Epithelial cell of esophagus (primary cell): ENCODE results near the gene HDAC4.
"Not testable (repeated sequence)": the region's sequence is repeated elsewhere in the genome, so short reads cannot be mapped to it uniquely, and the experiment has no call there.

Experiments
- DNase-seq: peaks from one replicate; pipeline ENCODE4 v3.0.0; 2010; ENCODE audit warnings: low read depth
- H3K4me3 ChIP-seq: 2 replicates; pipeline ENCODE4 v1.5.1; 2011; ENCODE audit warnings: mild to moderate bottlenecking, low read length, control low read depth
- TF ChIP-seq, protein P1 (sequence below): IDR thresholded peaks from 2 replicates; pipeline ENCODE4 v1.5.1; 2011; ENCODE audit warnings: low read depth, mild to moderate bottlenecking, low read length, control low read depth, inconsistent platforms; ENCODE audit not compliant: insufficient read depth; ENCODE audit errors: missing control alignments

HDAC4 gene

DNA sequence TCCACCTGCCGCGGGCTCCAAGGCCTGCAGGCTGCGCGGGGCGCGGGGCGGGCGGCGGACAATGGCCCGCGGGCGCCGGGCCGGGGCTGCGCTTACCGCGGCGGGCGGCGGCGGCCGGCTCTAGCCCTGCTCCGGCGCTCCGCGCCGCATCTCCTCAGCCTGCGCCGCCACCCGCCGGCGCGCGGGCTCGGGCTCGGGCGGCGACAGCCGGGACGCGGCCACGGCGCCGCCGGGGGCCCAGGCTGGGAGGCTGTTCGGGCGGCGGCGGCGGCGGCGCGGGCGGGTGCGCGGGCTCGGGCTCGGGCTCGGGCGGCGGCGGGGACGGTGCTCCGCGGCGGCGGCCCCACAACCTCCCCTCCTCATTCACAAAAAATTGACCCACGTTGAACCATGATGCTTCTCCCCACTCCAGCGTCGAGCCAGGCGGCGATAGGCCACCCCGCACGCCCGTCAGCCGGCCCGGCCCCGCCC is at the start of gene HDAC4:
TSS of gene HDAC4 (minus strand) at position 425 of the 471 bp plus-strand sequence. CDS start 48,321 bp downstream, outside the sequence.
- DNase-seq, result no peak
- TF ChIP-seq, protein P1, sequence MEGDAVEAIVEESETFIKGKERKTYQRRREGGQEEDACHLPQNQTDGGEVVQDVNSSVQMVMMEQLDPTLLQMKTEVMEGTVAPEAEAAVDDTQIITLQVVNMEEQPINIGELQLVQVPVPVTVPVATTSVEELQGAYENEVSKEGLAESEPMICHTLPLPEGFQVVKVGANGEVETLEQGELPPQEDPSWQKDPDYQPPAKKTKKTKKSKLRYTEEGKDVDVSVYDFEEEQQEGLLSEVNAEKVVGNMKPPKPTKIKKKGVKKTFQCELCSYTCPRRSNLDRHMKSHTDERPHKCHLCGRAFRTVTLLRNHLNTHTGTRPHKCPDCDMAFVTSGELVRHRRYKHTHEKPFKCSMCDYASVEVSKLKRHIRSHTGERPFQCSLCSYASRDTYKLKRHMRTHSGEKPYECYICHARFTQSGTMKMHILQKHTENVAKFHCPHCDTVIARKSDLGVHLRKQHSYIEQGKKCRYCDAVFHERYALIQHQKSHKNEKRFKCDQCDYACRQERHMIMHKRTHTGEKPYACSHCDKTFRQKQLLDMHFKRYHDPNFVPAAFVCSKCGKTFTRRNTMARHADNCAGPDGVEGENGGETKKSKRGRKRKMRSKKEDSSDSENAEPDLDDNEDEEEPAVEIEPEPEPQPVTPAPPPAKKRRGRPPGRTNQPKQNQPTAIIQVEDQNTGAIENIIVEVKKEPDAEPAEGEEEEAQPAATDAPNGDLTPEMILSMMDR, result no peak
- H3K4me3 ChIP-seq, result peak within 1 kb of the TSS; percentile 83

DNA sequence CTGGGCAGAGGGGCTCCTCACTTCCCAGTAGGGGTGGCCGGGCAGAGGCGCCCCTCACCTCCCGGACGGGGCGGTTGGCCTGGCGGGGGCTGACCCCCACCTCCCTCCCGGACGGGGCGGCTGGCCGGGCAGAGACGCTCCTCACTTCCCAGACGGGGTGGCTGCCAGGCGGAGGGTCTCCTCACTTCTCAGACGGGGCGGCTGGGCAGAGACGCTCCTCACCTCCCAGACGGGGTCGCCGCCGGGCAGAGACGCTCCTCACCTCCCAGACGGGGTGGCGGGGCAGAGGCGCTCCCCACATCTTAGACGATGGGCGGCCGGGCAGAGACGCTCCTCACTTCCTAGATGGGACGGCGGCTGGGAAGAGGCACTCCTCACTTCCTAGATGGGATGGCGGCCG is 48.6 kb upstream of the HDAC4 start:
- not testable (repeated sequence) for DNase-seq, H3K4me3 ChIP-seq

DNA sequence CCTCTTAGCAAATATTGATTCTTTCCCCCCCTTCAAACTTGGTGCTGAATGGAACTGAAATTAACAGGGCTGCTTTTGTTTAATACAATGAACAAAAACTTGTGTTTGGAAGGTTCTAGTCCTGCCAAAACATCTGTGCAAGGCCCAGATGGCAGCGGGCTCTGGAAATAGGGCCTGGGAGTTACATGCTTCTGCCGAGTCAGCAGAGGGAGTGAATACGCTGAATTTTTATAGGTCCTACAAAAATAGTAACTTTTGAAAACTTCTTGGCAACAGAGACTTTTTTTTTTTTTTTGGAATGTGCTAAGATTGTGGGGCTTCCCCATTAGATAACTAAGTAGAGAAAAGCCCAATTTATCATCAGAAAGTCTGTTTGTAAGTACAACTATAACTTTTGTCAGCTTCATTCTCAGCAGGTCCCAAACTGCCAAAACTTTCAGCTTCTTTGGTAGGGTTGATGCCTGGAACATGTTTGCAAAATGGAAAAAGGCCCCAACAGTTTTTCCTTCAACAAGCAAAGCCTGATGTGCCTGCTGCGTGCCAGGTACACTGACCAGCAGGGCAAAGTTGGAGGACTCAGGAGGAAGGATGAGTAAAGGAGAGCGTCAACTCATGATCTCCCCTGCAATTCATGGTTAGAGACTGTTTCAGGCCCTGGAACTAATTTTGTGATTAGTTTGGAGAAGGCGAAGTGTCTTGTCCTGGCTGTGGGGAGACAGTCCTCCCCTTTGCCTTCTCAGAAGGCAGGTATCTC is 45.1 kb upstream of the HDAC4 start:
- TF ChIP-seq, protein P1, result no peak
- DNase-seq, result no peak
- no peak overlapping the region for H3K4me3 ChIP-seq

DNA sequence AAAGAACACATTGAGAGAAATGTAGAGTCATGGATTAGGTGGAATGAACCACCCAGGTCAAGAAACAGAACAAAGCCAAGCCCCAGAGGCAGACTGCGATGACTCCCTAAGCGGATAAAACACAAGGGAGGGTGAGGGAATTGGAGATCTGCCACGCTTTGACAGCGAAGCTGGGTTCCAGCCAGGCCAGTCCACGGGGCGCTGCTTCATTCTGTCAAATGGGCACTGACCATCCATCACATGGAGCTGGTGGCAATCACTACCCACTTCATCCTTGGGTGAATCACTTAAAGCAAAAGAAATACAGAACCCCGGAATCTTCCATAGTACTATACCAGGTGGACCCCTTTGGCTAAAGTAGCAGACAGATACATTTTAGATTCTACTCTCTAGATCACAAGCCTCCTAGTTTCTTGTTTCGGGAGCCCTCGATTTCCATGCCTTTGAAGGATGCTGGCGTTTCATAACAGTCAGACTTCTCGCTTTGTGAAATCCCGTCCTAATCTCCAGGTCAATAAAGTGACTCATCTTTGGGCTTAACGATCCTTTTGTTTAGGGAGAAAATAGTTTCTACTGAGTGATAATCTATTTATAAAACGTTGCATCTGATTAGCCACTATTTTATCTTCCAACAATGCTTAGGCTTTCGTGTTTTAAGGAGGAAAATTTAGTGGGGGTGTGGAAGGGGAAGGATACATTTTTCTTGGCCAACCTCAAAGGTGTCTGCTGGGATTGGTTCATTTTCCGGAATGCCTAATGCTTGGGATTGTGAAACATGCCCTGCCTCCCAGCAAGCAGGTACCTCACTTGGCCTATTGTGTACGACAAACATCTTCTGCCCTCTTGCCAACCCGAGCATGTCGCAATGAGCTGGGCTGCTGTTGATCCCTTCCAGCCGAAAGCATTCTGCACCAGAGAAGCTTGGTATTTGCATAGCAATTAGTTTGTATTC is 44.1 kb upstream of the HDAC4 start:
- TF ChIP-seq, protein P1, result no peak
- peak; percentile 86 for DNase-seq
- H3K4me3 ChIP-seq, result no peak overlapping the region

DNA sequence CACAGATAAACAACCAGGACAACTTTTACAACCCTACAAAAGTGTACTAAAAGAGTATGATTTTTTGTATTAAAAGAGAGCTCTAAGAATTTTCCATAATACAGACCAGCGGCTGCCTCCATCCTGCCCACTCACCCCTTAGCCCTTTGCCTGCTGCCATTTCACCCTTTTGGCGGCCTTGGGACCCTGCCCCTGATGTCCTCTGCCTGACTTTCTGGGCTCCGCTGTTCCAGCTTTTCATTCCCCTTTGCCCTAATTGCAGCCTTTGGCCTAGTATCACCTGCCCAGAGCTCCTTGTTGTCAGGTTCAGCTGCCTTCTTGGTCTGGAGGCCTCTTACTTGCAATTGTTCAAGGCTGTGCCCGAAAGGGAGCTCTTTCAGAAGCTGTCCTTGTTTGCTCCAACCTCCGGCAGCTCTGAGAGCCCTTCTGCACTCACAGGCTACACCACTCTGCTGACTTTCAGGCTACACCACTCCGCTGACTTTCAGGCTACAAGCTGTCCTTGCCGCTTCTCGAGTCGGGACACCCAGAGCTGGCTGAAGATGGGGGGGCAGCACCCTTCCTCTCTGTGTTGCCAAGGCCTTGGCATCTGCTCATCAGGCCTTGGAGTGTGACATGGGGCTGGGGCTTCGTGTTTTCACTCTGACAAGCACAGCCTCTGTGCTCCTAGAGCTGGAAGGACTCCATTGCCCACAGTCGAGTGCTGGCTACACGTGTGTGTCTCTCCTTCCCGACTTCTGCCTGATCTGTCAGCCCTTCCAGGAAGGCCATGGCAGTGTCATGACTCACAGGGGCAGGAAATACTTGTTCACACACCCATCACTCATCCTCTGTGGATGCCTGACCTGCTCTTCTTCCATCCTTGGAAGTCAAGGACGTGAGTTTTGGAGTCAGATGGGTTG is 43.1 kb upstream of the HDAC4 start:
- H3K4me3 ChIP-seq, result no peak overlapping the region
- DNase-seq, result peak; percentile 93
- TF ChIP-seq, protein P1, result no peak

DNA sequence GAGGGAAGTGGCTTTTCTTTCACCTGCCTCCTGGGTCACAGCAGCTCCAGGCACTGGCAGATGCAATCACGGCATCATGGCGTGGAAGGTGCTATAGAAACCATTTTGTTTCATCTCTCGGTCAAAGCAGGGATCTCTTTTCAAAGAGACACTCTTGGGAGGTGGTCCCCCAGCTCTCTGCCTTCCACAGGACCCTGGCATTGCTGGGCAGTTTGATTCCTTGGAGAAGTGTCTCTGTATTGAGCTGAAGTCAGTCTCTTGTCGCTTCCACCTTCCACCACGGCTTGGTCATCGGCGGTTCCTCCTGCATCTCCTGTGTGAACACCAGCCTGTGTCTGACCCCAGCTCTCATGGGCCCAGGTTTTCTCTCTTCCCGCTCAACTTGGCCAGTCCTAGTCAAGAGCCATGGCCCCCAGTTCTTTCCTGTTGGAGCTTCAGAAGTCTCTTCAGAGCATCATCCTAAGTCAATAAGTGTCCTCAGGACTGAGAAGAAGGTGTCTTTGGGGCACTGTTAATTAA is 42.3 kb upstream of the HDAC4 start:
- DNase-seq, result no peak
- TF ChIP-seq, protein P1, result no peak
- H3K4me3 ChIP-seq, result no peak overlapping the region
